Heart left ventricle (tissue), 13 donors: ENCODE data around the gene PSMD13.

Source experiments
- POLR2A ChIP-seq, 2 donors: fragments of 450-650 bp; IDR thresholded peaks; one replicate each; pipeline ENCODE4 v1.6.1; 2017; ENCODE audit warnings: antibody characterized with exemption in 2 of 2, mild to moderate bottlenecking in 2 of 2, moderate library complexity in 2 of 2
- TF ChIP-seq, protein P1 (sequence below), 12 donors: fragments of 200-600 bp; sonication (generic) in 4 of 12; IDR thresholded peaks; one replicate each; pipeline versions ENCODE4 v1.5.0 to v1.8.0; 2018 to 2022; ENCODE audit warnings: antibody characterized with exemption in 12 of 12, mild to moderate bottlenecking in 5 of 12
- donor health status: ischemic (EF 13 %, LVEDD 7.1; RV severe dilation, severe dysfunction).
- donor health status: DM: no; HTN: yes; CAD: no.
- donor health status: DM: no; HTN: no; CAD: no.
- donor health status: ischemic (EF 25% LVEDD 6.9; RV normal size, moderate dysfunction).
- donor health status: ischemic (EF 25% LVEDD 5.7; RV mildly dilated, moderate dysfunction).
- donor health status: ischemic (EF 35%, LVEDD 5.7; RV mildly dilated, moderate dysfunction).
- donor health status: nonischemic (EF 11% LVEDD 7.7; RV severe dilation, severe dysfunction).
- donor health status: DM: yes; HTN: yes; CAD: no.
- donor health status: PGD.
- donor health status: ischemic (EF 29% LVEDD 5.4; RV normal size, mild dysfunction).
- donor health status: nonischemic (EF 23%, LVEDD 6.1; RV moderate dilation, normal function).

DNA sequence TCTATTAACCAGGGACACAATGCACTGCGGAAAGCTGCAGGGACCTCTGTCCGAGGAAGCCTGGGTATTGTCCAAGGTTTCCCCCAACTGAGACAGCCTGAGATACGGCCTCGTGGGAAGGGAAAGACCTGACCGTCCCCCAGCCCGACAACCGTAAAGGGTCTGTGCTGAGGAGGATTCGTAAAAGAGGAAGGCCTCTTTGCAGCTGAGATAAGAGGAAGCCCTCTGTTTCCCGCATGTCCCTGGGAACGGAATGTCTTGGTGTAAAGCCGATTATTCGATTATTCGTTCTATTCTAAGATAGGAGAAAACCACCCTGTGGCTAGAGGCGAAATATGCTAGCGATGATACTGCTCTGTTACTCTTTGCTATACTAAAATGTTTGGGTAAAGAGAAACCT is 34.8 kb upstream of the PSMD13 start:
- TF ChIP-seq, protein P1, sequence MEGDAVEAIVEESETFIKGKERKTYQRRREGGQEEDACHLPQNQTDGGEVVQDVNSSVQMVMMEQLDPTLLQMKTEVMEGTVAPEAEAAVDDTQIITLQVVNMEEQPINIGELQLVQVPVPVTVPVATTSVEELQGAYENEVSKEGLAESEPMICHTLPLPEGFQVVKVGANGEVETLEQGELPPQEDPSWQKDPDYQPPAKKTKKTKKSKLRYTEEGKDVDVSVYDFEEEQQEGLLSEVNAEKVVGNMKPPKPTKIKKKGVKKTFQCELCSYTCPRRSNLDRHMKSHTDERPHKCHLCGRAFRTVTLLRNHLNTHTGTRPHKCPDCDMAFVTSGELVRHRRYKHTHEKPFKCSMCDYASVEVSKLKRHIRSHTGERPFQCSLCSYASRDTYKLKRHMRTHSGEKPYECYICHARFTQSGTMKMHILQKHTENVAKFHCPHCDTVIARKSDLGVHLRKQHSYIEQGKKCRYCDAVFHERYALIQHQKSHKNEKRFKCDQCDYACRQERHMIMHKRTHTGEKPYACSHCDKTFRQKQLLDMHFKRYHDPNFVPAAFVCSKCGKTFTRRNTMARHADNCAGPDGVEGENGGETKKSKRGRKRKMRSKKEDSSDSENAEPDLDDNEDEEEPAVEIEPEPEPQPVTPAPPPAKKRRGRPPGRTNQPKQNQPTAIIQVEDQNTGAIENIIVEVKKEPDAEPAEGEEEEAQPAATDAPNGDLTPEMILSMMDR (IDR thresholded peaks at IDR 0.05) = no peak
- no peak for TF ChIP-seq POLR2A (IDR thresholded peaks at IDR 0.05)
